GM12878 (cell line): ENCODE results near the gene KCNMB2. TPM values are rescaled to one million over a fixed set of nuclear protein-coding genes. Genes with fewer than 3 reads are reported as not detected.

Experiments used
- ATAC-seq: fragments of 200-7000 bp; cut with Tn5 transposase; 3 replicates; pipeline ENCODE4 v1.9.1; 2020; ENCODE audit warnings: mild to moderate bottlenecking, moderate library complexity
- BruUV-seq: library from RNA; stranded (reverse); fragments of 400-500 nt; replicated peaks from 2 replicates; lab custom pipeline; 2021; lab: Mats Ljungman, UMichigan
- CTCF ChIA-PET: fragments of 300-600 bp; sonication (Branson Sonifier 250); formaldehyde crosslinking; extraction: SDS; loops from one replicate; lab custom pipeline; 2021; ENCODE audit warnings: inconsistent platforms; lab: Yijun Ruan, JAX
- POLR2A ChIA-PET: fragments of 350-600 bp; formaldehyde crosslinking; extraction: SDS; loops from one replicate; lab custom pipeline; 2021; ENCODE audit warnings: inconsistent platforms; lab: Charles Lee
- RAD21 ChIA-PET: fragments of 300-600 bp; sonication (Branson Sonifier 250); formaldehyde crosslinking; loops from one replicate; lab custom pipeline; 2023; ENCODE audit warnings: antibody characterized with exemption; ENCODE audit not compliant: unreplicated experiment; lab: Charles Lee
- SMC1A ChIA-PET: fragments of 300-600 bp; sonication (Branson Sonifier 250); formaldehyde crosslinking; loops from one replicate; lab custom pipeline; 2023; ENCODE audit not compliant: unreplicated experiment, uncharacterized antibody; lab: Charles Lee
- DNase-seq: peaks from one replicate; pipeline ENCODE4 v3.0.0-alpha.2; 2011; ENCODE audit warnings: low read depth, low spot score
- FAIRE-seq: peaks from 3 replicates; lab custom pipeline; 2011; peaks lifted over from hg19 to GRCh38; lab: Jason Lieb, UNC
- H2AFZ ChIP-seq: 2 replicates; pipeline ENCODE4 v1.6.0; 2011; ENCODE audit warnings: low read depth, low read length, control low read depth; ENCODE audit not compliant: control insufficient read depth
- H3K27ac ChIP-seq: 2 replicates; pipeline ENCODE4 v1.5.1; 2011; ENCODE audit warnings: control low read depth; ENCODE audit not compliant: control insufficient read depth, insufficient read depth
- H3K27me3 ChIP-seq, 2 experiments: replicated peaks in 1 of 2; 2 replicates each; pipeline versions ENCODE4 v1.6.0 to v1.6.1; 2011; ENCODE audit warnings: low read length in 1 of 2; ENCODE audit not compliant: control insufficient read depth in 2 of 2, insufficient read depth in 2 of 2
- H3K36me3 ChIP-seq, 2 experiments: 2 replicates each; pipeline ENCODE4 v1.5.1; 2011; ENCODE audit warnings: low read length in 1 of 2; ENCODE audit not compliant: control insufficient read depth in 2 of 2, insufficient read depth in 2 of 2
- H3K4me1 ChIP-seq: 2 replicates; pipeline ENCODE4 v1.6.1; 2011; ENCODE audit warnings: mild to moderate bottlenecking, low read length, moderate library complexity, mixed read lengths; ENCODE audit not compliant: control insufficient read depth, insufficient read depth
- H3K4me2 ChIP-seq: 2 replicates; pipeline ENCODE4 v1.6.0; 2011; ENCODE audit warnings: control low read depth; ENCODE audit not compliant: control insufficient read depth, insufficient read depth
- H3K4me3 ChIP-seq: fragments of 200-600 bp; sonication (generic); 2 replicates; pipeline ENCODE4 v1.5.1; 2016
- H3K79me2 ChIP-seq: 2 replicates; pipeline ENCODE4 v1.6.0; 2011; ENCODE audit warnings: low read length; ENCODE audit not compliant: control insufficient read depth, insufficient read depth
- H3K9ac ChIP-seq: 2 replicates; pipeline ENCODE4 v1.8.0; 2011; ENCODE audit warnings: low read length, control low read depth, mixed read lengths; ENCODE audit not compliant: control insufficient read depth, insufficient read depth
- H3K9me3 ChIP-seq: replicated peaks from 3 replicates; pipeline ENCODE4 v1.5.1; 2011; ENCODE audit warnings: mild to moderate bottlenecking, low read length; ENCODE audit not compliant: control insufficient read depth, insufficient read depth
- H4K20me1 ChIP-seq: 2 replicates; pipeline ENCODE4 v1.6.0; 2011; ENCODE audit not compliant: control insufficient read depth, insufficient read depth
- E2F8 ChIP-seq: fragments of 450-650 bp; IDR thresholded peaks from 2 replicates; pipeline ENCODE4 v1.6.1; 2018; ENCODE audit warnings: mild to moderate bottlenecking, low read depth, moderate library complexity; ENCODE audit not compliant: partially characterized antibody
- EZH2 ChIP-seq: IDR thresholded peaks from 2 replicates; pipeline ENCODE4 v1.6.1; 2012; ENCODE audit warnings: low read depth, mild to moderate bottlenecking, control low read depth, inconsistent platforms, low read length, borderline replicate concordance; ENCODE audit not compliant: control insufficient read depth
- MTA3 ChIP-seq: IDR thresholded peaks from 2 replicates; pipeline ENCODE4 v1.6.1; 2012; ENCODE audit warnings: low read length, inconsistent platforms, borderline replicate concordance
- RAD21 ChIP-seq: IDR thresholded peaks from 2 replicates; pipeline ENCODE4 v1.6.1; 2011; ENCODE audit warnings: mild to moderate bottlenecking, low read depth, low read length, moderate library complexity; ENCODE audit not compliant: insufficient read depth
- SMC3 ChIP-seq: IDR thresholded peaks from 2 replicates; pipeline ENCODE4 v1.6.1; 2011; ENCODE audit warnings: low read length, improper control_type of control experiment, borderline replicate concordance
- USF1 ChIP-seq: IDR thresholded peaks from 2 replicates; pipeline ENCODE4 v1.6.1; 2011; ENCODE audit warnings: borderline replicate concordance, low read depth, mild to moderate bottlenecking, moderate library complexity, mixed read lengths, low read length; ENCODE audit not compliant: insufficient read depth; ENCODE audit errors: extremely low read length
- ZZZ3 ChIP-seq: IDR thresholded peaks from 2 replicates; pipeline ENCODE4 v1.6.1; 2011; ENCODE audit warnings: low read depth; ENCODE audit not compliant: control insufficient read depth, insufficient read length
- WGBS: methylation state at CpG from one replicate; pipeline ENCODE4 v1.1.6; 2016; ENCODE audit warnings: low lambda C conversion rate; ENCODE audit not compliant: insufficient replicate concordance, insufficient coverage; ENCODE audit errors: missing lambda C conversion rate; 5-methylcytosine and 5-hydroxymethylcytosine counted together
- in situ Hi-C: fragments of 300-500 bp; cut with MboI; formaldehyde crosslinking; loops from 9 replicates; pipeline ENCODE4 v1.14.3; 2018; ENCODE audit warnings: mixed read lengths
- intact Hi-C: fragments of 100-400 bp; cut with micrococcal nuclease; formaldehyde crosslinking; loops from one replicate; pipeline ENCODE4 v1.14.2; 2022; ENCODE audit not compliant: unreplicated experiment
- polyA plus RNA-seq, 11 experiments: library from polyadenylated mRNA; depleted of rRNA in 4 of 11; unstranded in 6 of 11; stranded (reverse) in 5 of 11; fragments of >200 nt; fragmentation: Nextera tagmentation in 4 of 11; fragmentation: Illumina TruSeq in 1 of 11; extraction: Ambion mirVana in 4 of 11; extraction: Trizol in 1 of 11; gene quantifications; 1 replicate in 1 of 11; 2 replicates in 10 of 11; pipeline versions ENCODE4 v1.2.1 to v1.2.3, GENCODE V29; 2011 to 2016; ENCODE audit warnings: inconsistent platforms in 2 of 11, missing spikeins in 2 of 11, low read depth in 1 of 11
- total RNA-seq, 4 experiments: library from RNA; depleted of rRNA in 3 of 4; stranded (reverse); fragments of >200 nt in 3 of 4; fragmentation: Illumina TruSeq in 1 of 4; extraction: Trizol in 1 of 4; gene quantifications; 2 replicates each; pipeline versions ENCODE4 v1.2.1 to v1.2.3, GENCODE V29; 2013 to 2021
- TF ChIP-seq, protein P1 (sequence below): IDR thresholded peaks from 2 replicates; pipeline ENCODE4 v1.6.1; 2011; ENCODE audit warnings: borderline replicate concordance, low read depth, mild to moderate bottlenecking, moderate library complexity, low read length; ENCODE audit not compliant: insufficient read depth, poor library complexity, severe bottlenecking

Gene KCNMB2
- total and polyA plus RNA-seq, 10 of the 15 experiments (the other 5 are each of a cell fraction or from before 2014, with no cell fraction given) = 0.22 to 18.8 (median 11.0) TPM

GRCh38 chr3:178841011-178841410 is 304.8 kb downstream of the KCNMB2 start (continued):
- TF ChIP-seq EZH2 = no peak
- TF ChIP-seq, protein P1, sequence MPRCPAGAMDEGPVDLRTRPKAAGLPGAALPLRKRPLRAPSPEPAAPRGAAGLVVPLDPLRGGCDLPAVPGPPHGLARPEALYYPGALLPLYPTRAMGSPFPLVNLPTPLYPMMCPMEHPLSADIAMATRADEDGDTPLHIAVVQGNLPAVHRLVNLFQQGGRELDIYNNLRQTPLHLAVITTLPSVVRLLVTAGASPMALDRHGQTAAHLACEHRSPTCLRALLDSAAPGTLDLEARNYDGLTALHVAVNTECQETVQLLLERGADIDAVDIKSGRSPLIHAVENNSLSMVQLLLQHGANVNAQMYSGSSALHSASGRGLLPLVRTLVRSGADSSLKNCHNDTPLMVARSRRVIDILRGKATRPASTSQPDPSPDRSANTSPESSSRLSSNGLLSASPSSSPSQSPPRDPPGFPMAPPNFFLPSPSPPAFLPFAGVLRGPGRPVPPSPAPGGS = no peak
- no peak for TF ChIP-seq RAD21

DNA sequence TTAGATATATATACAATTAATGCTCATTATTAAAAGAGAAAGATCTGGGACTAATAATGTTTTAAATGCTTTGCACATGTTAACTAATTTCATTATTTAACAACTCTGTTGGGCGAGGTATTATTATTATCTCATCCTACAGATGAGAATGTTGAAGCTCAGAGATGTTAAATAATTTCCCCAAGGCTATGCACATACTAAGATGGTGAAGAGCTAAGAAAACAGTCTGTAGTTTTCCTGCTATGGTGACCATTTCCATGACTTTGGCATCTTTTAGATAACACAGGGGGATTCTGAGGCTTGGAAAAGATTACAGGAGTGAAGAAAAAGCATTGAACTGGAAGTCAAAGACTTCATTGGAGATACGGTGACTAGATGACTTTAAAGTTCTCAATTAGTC is 308.7 kb downstream of the KCNMB2 start:
- Histone ChIP-seq H3K27me3 (no peaks in the 10 kb centered on the region), H3K9me3 (peaks cover 2% of the 10 kb centered on the region; the same call in 2 of the 3 replicates), H3K4me3 (no peak overlapping the region), H3K79me2 (no peaks in the 10 kb centered on the region), H3K4me2 (no peak overlapping the region), H2AFZ (no peak overlapping the region), H3K27ac (no peak overlapping the region), H3K36me3 (no peaks in the 10 kb centered on the region), H4K20me1 (no peaks in the 10 kb centered on the region), H3K4me1 (no peaks in the 10 kb centered on the region), H3K9ac (no peak overlapping the region)
- DNase-seq (no peak), FAIRE-seq (no peak), ATAC-seq (no peak)
- CTCF ChIA-PET = interaction anchor here (0.8 to 1.1 kb wide), 2 partner anchors 15 to 16 kb away, joined by 3 read pairs; no protein-coding TSS in a partner anchor
- WGBS = 43% methylated on average over 2 of the region's 2 CpGs
- RAD21 ChIA-PET = no interaction called here
- TF ChIP-seq SMC3 = no peak
- no peak for TF ChIP-seq E2F8
- TF ChIP-seq ZZZ3 = no peak
- no peak for TF ChIP-seq MTA3
- no peak for TF ChIP-seq USF1
- intact Hi-C loops (no loop called here), in situ Hi-C loops (no loop called here)
- SMC1A ChIA-PET = interaction anchor here (0.6 kb wide), 1 partner anchor 229 kb away, joined by 3 read pairs; no protein-coding TSS in a partner anchor
- BruUV-seq = no TSS peak
- POLR2A ChIA-PET = no interaction called here
